Measurements from ENCODE around the gene VRTN.

DNA sequence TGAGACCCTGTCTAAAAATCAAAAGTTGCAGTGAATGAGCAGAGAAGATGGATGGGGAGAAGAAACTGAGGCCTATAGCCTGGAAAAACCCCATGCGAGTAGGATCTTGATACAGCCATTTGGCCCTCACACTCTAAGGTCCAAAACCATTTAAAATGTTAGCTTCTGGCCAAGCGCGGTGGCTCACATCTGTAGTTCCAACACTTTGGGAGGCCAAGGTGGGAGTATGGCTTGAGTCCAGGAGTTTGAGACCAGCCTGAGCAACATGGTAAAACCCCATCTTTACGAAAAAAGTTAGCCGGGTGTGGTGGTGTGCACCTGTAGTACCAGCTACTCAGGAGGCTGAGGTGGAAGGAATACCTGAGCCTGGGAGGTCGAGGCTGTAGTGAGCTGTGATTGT lies 19.8 kb downstream of the VRTN start:
- TF ChIP-seq, protein P1, sequence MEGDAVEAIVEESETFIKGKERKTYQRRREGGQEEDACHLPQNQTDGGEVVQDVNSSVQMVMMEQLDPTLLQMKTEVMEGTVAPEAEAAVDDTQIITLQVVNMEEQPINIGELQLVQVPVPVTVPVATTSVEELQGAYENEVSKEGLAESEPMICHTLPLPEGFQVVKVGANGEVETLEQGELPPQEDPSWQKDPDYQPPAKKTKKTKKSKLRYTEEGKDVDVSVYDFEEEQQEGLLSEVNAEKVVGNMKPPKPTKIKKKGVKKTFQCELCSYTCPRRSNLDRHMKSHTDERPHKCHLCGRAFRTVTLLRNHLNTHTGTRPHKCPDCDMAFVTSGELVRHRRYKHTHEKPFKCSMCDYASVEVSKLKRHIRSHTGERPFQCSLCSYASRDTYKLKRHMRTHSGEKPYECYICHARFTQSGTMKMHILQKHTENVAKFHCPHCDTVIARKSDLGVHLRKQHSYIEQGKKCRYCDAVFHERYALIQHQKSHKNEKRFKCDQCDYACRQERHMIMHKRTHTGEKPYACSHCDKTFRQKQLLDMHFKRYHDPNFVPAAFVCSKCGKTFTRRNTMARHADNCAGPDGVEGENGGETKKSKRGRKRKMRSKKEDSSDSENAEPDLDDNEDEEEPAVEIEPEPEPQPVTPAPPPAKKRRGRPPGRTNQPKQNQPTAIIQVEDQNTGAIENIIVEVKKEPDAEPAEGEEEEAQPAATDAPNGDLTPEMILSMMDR (IDR thresholded peaks at IDR 0.05; ENCODE audit: low read depth, low read length, poor library complexity, severe bottlenecking) = no peak
- TF ChIP-seq EZH2phosphoT487 (IDR thresholded peaks at IDR 0.05; ENCODE audit: borderline replicate concordance, low read length) = no peak
